ENCODE results near the gene CD247.
"Not testable (repeated sequence)": the region's sequence is repeated elsewhere in the genome, so short reads cannot be mapped to it uniquely, and the experiment has no call there.

Gene CD247

GRCh38 chr1:167518331-167518700, at the start of gene CD247:
Gene CD247, minus strand, starts transcription at chr1:167518529. Its CDS starts 64 bp downstream, at chr1:167518465.
- DNase-seq (ENCODE audit: low spot score) = no peak

DNA sequence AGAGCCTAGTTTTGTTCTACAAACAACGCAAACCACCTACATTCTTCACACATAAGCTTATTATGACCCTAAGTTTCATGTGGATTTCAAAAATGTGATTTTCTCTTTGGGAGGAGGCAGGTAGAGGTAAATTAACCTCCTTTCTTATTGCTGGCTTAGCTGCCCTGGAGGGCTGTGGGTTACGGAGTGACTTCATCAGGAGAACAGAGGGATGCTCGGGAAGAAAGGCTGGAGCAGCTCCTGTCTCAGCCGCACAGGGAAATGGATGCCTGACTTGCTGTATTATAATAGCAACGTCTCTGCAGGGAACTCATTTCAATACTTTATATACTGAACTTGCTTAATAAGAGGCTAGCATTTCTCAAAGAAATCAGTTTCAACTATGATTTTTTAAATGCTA, 49.3 kb upstream of the CD247 start:
- DNase-seq (ENCODE audit: low spot score) = no peak

DNA sequence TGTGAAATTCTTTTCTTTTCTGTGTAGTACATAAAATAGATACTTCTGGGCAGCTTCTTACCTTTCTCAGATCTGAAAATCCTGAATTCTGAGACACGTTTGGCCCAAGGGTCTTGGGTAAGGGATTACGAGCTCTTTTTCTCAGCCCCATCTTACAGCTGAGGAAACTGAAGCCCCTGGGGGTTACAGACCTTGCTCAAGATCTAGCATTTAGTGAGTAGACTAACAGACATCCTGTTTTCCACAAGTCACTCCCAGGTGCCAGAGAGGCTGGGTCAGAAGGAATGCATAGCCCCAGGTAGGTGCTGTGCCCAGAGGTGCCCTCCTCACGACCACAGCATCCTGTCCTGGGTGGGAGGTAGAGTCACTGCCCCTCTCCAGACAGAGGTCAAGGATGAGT, 48.4 kb upstream of the CD247 start:
- no peak for DNase-seq (ENCODE audit: low spot score)

DNA sequence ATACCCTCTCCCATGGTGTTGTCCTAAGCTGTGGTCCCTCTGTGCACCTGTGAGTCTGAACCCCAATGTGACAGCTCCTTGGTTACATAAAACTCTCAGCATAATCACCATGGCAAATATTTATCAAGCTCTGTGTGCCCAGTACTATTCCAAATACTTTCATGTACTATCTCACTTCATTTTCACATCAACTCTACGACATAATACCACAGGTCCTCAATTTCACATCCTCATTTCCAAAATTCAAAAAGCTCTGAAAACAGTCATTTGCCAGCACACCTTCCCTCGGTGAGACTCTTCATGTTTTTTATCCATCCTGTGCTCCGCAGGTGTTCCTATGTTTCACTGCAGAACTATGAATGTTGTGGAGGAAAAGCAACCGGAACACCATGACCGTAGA, 47.6 kb upstream of the CD247 start:
- no peak for DNase-seq (ENCODE audit: low spot score)

- DNase-seq (ENCODE audit: low spot score) = peak; percentile 18
Measured at GRCh38 chr1:167564612-167565270, 46.4 kb upstream of the CD247 start.

DNA sequence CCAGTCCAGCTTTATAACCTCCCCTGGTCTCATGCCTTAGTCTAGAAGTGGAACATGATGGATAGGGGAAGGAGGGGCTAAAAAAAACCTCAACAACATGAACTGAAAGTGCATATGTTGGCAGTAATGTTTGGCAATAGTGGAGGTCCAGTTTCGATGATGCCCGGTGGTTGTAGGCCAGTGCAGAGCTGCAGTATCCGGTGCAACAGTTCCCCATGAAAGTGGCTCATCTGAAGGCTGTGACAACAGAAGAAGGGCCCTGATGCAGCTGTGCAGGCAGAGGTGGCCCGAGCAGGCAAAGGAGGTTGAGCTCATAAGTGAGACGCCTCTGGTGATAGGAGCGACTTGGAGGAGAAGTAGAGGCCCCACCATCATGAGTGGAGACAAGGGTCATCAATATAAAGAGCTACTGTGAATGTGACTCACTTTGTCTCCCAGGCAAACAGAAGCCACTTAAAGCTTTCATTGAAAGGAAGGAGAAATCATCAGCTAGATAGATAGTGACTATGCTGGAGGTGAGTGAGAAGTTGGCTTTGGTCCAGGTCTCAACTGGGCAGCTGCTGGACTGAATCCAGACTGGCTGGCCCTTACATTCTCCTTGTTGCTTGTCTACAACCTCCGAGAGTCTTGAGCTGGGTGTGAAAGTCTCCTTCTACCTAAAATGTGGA, 45.4 kb upstream of the CD247 start:
- DNase-seq (ENCODE audit: low spot score) = peak; percentile 23

DNA sequence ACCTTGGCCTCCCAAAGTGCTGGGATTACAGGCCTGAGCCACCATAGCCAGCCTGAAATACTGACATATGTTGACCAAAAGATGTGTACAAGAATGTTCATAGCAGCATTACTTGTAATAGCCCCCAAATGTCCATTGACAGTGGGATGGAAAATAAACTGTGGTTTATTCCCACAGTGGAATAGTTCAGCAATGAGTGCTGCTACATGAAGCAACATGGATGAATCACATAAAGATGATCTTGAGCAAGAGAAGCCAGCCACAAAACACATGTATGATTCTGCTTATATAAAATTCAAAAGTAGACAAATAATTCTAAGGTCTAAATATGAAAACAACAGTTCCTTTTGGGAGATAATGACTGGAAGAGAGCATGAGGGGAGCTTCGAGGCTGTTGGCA, 44.4 kb upstream of the CD247 start:
- DNase-seq (ENCODE audit: low spot score) = no peak

GRCh38 chr1:167561753-167562152, 43.4 kb upstream of the CD247 start:
- DNase-seq (ENCODE audit: low spot score) = no peak

GRCh38 chr1:167555971-167556714, 37.8 kb upstream of the CD247 start:
- peak; percentile 68 for DNase-seq (ENCODE audit: low spot score)

GRCh38 chr1:167555072-167555471, 36.7 kb upstream of the CD247 start:
- DNase-seq (ENCODE audit: low spot score) = not testable (repeated sequence)

- no peak for DNase-seq (ENCODE audit: low spot score)
Measured at GRCh38 chr1:167554028-167554779, 35.9 kb upstream of the CD247 start.

DNA sequence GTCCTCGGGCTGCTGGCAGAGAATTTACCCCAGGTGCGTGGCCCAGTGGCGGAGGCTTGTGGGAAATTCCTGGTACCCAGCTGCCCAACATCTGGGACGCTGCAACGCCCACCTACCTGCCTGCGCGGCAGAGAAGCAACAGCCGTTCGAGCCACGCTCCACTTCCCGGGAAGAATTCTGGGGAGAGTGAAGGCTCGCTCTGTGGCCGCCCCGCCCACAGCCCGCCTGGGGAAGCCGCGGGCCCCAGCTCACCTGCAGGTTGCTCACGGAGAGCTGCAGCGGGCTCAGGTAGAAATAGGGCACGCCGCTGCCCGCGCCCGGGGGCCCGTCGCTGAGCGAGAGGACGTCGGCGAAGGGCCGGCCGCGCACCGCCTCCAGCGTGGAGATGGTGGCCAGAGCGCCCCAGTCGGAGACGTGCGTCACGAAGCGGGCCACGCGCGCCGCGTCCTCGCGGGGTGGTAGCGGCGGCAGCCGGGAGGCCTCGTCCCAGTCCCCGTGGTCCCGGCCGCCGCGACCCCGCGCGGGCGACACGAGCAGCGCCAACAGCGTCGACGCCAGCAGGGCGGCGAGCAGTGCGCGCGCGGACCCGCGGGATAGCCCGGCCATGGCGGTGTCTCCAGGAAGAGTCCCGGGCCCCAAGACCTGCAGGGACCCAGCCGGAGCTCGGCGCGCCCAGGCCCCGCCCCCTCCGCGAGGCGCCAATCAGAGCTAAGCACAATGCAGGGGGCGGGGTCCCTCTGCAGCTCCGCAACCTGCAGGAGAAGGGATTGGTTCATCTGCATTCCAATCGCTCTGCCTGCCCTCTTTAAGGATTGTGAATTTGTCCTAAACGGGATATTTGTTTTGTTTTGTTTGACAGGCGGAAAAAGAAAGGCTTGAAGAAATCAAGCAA, 35.1 kb upstream of the CD247 start, which contains the start of gene CREG1:
CREG1 (minus strand) TSS at position 627 of the 892 bp plus-strand sequence.
- DNase-seq (ENCODE audit: low spot score) = peak; percentile 95

GRCh38 chr1:167551362-167551761, 33.0 kb upstream of the CD247 start:
- no peak for DNase-seq (ENCODE audit: low spot score)

- DNase-seq (ENCODE audit: low spot score) = no peak
Measured at GRCh38 chr1:167548059-167548932, 30.0 kb upstream of the CD247 start.

- DNase-seq (ENCODE audit: low spot score) = no peak
Measured at GRCh38 chr1:167546935-167547334, 28.6 kb upstream of the CD247 start.

- no peak for DNase-seq (ENCODE audit: low spot score)
Measured at GRCh38 chr1:167545349-167545748, 27.0 kb upstream of the CD247 start.

DNA sequence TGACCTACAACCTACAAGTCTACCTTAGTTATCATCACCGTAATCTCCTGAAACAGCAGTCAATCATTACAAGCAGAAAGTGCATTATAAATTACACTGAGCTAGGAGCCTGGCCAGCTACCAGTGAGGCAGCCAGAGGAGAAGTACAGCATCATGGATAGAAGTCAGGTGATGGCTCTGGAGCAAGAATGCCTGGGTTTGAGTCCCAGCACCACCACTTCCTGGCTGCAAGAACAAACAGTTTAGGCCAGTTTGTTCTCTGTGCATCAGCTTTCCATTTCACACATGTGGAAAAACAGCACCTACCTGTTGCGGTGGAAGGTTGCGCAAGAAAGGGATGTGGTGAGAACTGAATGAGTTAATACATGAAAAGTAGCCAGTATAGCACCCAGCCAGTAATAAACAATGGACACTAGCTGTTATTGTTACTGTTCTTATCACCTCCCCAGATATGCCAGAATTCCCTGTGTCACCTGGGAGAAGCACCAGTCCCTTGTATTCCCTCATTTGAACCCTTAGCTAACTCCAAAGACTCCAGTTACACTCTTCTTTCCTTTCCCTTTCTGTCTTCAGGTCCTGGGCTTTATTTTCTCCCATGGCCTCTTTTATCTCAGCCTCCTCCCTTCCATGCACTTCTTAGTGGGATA, 26.2 kb upstream of the CD247 start:
- no peak for DNase-seq (ENCODE audit: low spot score)

DNA sequence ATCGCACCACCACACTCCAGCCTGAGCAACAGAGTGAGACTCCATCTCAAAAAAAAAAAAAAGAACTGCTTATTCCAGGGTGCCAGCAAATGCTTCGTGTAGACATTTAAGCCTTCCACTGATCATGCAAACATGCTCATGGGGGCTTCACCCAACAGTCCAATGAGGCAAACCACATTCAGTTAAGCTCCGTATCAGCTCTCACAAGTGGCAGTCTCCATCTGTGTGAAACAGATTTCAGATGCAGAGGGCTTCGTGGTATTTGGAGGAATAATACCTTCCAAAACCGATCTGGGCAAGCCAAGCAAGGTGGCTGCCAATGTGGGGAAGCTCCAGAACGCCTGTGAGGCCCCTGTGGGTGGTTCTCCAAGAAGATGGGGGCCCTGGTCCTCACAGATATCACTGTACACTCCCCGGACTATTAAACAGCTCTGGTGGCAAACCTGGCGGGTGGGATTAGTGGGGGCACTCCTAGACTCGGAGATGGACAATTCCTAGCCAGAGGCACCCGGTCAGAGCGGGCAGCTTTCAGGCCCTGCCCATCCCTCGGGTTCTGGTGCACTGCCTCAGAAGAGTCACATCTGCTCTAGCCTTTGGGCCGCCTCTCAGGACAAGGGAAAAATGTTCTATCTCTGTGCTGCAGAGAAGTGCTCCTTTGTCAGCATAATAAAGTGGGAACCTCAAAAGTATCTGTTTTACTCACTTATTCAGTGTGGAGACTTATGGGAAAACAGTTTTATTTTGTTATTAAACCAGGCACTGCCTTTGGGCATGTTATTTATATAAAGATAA, 25.1 kb upstream of the CD247 start:
- DNase-seq (ENCODE audit: low spot score) = no peak

Measured in LoVo (cell line).